ENCODE data around the gene SORCS2.

The SORCS2 gene

DNA sequence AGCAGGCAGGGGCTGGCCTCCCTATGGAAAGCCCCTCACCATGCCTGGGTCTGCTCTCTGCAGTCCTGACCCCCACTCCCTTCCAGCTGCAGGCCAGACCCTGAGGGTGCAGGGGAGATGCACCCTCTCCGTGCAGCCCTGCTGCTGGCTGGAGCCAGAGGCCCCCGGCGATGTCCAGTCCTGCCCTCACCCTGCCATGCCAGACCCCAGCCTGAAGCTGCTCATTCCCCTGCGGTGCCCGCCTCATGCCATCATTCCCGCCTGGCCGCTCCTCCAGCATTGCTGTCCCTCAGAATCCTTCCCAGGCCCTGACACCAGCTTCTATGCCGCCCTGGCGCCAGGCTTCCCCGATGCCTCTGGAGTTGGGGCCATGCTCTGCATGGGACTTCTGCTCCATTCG lies 72.4 kb downstream of the SORCS2 start:
- TF ChIP-seq, protein P1, sequence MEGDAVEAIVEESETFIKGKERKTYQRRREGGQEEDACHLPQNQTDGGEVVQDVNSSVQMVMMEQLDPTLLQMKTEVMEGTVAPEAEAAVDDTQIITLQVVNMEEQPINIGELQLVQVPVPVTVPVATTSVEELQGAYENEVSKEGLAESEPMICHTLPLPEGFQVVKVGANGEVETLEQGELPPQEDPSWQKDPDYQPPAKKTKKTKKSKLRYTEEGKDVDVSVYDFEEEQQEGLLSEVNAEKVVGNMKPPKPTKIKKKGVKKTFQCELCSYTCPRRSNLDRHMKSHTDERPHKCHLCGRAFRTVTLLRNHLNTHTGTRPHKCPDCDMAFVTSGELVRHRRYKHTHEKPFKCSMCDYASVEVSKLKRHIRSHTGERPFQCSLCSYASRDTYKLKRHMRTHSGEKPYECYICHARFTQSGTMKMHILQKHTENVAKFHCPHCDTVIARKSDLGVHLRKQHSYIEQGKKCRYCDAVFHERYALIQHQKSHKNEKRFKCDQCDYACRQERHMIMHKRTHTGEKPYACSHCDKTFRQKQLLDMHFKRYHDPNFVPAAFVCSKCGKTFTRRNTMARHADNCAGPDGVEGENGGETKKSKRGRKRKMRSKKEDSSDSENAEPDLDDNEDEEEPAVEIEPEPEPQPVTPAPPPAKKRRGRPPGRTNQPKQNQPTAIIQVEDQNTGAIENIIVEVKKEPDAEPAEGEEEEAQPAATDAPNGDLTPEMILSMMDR (conservative IDR thresholded peaks at IDR 0.05), result no peak

DNA sequence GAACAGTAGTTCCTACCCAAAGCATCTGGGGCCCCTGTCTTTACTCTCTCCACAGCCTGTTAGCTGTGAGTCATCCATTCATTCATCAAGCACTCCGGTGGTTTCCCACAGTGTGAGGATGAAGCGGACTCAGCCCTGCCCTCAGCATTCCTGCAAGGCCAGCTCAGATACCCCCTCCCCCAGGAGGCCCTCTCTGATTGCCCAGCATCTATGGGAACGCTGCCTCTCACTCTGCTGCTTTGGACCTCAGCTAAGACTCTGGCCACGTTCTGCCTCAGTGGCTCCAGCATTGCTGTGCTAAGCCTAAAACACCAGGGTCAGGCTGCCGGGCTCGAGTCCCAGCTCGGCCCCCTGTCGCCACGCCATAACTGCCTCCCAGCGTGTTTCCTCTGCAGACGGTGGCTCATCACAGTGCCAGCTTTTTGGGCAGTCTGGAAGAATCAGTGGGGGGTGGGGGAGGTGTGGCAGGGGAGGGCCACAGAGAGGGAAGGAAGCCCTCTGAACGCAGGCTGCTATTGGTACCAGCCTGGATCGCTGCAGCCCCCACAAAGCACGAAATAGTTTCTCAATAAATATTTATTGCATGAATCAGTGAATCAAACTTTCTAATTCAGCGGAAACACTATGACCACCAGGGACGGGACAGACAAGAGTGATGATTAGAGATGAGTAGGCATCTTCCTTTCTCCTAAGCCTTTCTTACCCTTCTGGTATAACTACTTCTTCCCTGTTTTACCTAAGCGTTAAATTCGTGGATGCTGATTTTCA lies 74.4 kb downstream of the SORCS2 start:
- TF ChIP-seq, protein P1 (conservative IDR thresholded peaks at IDR 0.05), result no peak
- H3K27ac ChIP-seq, result no peak overlapping the region

More for the DNA sequence above, 72.4 kb downstream of the SORCS2 start:
- no peak overlapping the region for H3K27ac ChIP-seq

DNA sequence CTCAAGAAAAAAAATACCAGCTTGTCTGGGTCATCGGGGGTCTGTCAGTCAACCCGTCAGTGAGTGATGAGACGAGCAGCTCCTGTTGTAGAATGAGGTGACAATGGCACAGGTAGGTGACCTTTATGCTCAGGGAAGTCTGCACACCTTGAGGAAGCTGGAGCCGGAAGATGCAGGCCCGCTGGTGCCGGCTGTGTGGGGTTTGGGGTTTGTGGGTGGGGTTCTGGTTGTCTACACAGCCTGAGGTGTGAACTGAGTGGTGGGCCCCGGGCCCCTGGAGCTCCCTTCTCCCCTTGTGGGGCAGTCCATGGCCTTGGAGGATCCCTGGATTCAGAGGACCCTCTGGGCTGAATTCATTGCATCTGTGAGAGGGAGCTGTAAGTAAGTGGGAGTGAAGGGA lies 75.5 kb downstream of the SORCS2 start:
- TF ChIP-seq, protein P1 (conservative IDR thresholded peaks at IDR 0.05), result no peak
- H3K27ac ChIP-seq, result no peak overlapping the region

- TF ChIP-seq, protein P1 (conservative IDR thresholded peaks at IDR 0.05), result no peak
- no peak overlapping the region for H3K27ac ChIP-seq
Measured at GRCh38 chr4:7268941-7269340, 76.6 kb downstream of the SORCS2 start.

- no peak overlapping the region for H3K27ac ChIP-seq
- TF ChIP-seq, protein P1 (conservative IDR thresholded peaks at IDR 0.05), result no peak
Measured at GRCh38 chr4:7270121-7270520, 77.8 kb downstream of the SORCS2 start.

- no peak overlapping the region for H3K27ac ChIP-seq
- TF ChIP-seq, protein P1 (conservative IDR thresholded peaks at IDR 0.05), result no peak
Measured at GRCh38 chr4:7272404-7272803, 80.1 kb downstream of the SORCS2 start.

GRCh38 chr4:7273738-7274297 lies 81.5 kb downstream of the SORCS2 start:
- TF ChIP-seq, protein P1 (conservative IDR thresholded peaks at IDR 0.05), result no peak
- no peak overlapping the region for H3K27ac ChIP-seq
